ENCODE data around the gene XPO6. TPM values are rescaled to one million over a fixed set of nuclear protein-coding genes. Genes with fewer than 3 reads are reported as not detected.

The XPO6 gene
- total RNA-seq, 1 donor from 2014 or later = 71.6 TPM

DNA sequence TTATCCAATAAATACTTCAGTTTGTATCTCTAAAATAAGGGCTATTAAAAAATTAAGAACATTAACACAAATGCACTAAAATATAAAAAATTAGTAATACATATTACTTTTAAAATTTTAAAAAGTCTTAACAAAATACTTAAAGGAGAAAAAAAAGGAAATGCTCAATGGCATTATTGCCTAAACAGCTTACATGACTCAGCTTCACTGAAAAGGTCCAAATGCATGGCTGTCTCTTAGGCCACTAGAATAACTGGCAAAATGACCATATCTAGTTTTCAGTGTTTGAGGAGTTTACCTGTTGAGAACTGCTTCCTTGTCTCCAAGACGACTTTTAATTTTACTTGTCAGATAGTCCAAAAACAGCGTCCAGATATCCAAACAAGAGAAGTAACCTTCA is 66.0 kb downstream of the XPO6 start:
- Mint-ChIP-seq H3K36me3 (peaks cover 29% of the 10 kb centered on the region), H3K27ac (no peak overlapping the region), H3K4me3 (no peak overlapping the region), H3K4me1 (no peaks in the 10 kb centered on the region), H3K9me3 (no peaks in the 10 kb centered on the region), H3K27me3 (ENCODE audit: insufficient read depth, low read depth) (no peaks in the 10 kb centered on the region)
- Histone ChIP-seq H3F3A (ENCODE audit: low read depth) (no peaks in the 10 kb centered on the region), H3K9ac (no peak overlapping the region), H3K4me3 (no peak overlapping the region), H3K79me2 (ENCODE audit: low read depth) (no peaks in the 10 kb centered on the region), H3K27me3 (no peaks in the 10 kb centered on the region), H4K20me1 (ENCODE audit: low read depth) (no peaks in the 10 kb centered on the region), H3K4me2 (no peak overlapping the region), H3K36me3 (no peaks in the 10 kb centered on the region), H2AFZ (replicated peaks) (no peak overlapping the region), H3K27ac (no peak overlapping the region), H3K4me1 (no peaks in the 10 kb centered on the region), H3K9me3 (ENCODE audit: low read depth) (no peaks in the 10 kb centered on the region)
- TF ChIP-seq, protein P1, sequence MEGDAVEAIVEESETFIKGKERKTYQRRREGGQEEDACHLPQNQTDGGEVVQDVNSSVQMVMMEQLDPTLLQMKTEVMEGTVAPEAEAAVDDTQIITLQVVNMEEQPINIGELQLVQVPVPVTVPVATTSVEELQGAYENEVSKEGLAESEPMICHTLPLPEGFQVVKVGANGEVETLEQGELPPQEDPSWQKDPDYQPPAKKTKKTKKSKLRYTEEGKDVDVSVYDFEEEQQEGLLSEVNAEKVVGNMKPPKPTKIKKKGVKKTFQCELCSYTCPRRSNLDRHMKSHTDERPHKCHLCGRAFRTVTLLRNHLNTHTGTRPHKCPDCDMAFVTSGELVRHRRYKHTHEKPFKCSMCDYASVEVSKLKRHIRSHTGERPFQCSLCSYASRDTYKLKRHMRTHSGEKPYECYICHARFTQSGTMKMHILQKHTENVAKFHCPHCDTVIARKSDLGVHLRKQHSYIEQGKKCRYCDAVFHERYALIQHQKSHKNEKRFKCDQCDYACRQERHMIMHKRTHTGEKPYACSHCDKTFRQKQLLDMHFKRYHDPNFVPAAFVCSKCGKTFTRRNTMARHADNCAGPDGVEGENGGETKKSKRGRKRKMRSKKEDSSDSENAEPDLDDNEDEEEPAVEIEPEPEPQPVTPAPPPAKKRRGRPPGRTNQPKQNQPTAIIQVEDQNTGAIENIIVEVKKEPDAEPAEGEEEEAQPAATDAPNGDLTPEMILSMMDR (IDR thresholded peaks at IDR 0.05) = no peak
- TF ChIP-seq EZH2 (IDR thresholded peaks at IDR 0.05) = no peak
- no peak for TF ChIP-seq EZH2phosphoT487 (IDR thresholded peaks at IDR 0.05)
- DNase-seq (ENCODE audit: low spot score) = no peak

DNA sequence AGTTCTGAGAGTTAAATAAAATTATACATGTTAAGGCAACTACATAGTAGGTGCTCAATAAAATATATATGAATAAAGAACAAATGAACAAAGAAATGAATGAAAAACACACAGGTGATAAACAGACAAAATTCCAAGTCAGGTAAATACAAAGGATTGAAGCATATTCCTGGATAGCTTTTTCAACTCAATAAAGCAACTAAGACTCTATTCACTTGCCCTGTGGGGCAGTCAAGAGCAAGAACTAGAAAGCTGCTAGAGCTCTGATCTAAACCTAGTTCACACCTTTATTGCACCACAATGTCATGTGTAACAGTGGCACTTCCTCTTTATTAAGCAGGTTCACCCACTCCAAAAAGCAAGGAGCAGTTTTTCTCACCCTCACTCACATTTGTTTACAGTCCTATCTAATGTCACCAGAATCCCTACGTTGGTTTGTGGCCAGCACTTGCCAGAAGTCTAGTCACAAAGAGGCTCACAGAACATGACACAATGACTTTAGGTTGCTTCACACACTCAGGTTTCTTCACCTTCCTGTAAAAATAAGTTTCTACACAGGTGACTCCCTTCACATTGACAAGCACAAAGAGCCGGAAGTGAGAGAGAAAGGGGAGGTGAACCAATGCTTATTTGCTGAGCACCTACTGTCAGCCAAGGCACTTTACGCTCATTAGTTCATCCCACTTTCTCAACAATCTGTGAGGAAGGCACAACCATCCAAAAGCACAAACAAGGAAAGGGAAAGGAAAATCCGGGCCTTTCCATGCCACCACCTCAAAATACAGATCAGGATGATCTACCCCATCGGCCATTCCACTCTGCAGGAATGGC is 70.8 kb downstream of the XPO6 start:
- H3K4me3 Mint-ChIP-seq = no peak overlapping the region
- Histone ChIP-seq H3K4me1 (no peaks in the 10 kb centered on the region), H3K79me2 (ENCODE audit: low read depth) (peaks cover 3% of the 10 kb centered on the region), H3K27ac (no peak overlapping the region), H4K20me1 (ENCODE audit: low read depth) (peaks cover 9% of the 10 kb centered on the region), H2AFZ (replicated peaks) (no peak overlapping the region), H3K4me3 (no peak overlapping the region), H3K9ac (no peak overlapping the region), H3F3A (ENCODE audit: low read depth) (no peaks in the 10 kb centered on the region), H3K4me2 (no peak overlapping the region), H3K36me3 (no peaks in the 10 kb centered on the region), H3K27me3 (no peaks in the 10 kb centered on the region), H3K9me3 (ENCODE audit: low read depth) (no peaks in the 10 kb centered on the region)
- H3K4me1 Mint-ChIP-seq = peaks cover 2% of the 10 kb centered on the region
- no peaks in the 10 kb centered on the region for H3K9me3 Mint-ChIP-seq
- TF ChIP-seq, protein P1 (IDR thresholded peaks at IDR 0.05) = no peak
- TF ChIP-seq EZH2phosphoT487 (IDR thresholded peaks at IDR 0.05) (no peak), EZH2 (IDR thresholded peaks at IDR 0.05) (no peak)
- H3K27me3 Mint-ChIP-seq (ENCODE audit: insufficient read depth, low read depth) = no peaks in the 10 kb centered on the region
- H3K36me3 Mint-ChIP-seq = peaks cover 25% of the 10 kb centered on the region
- H3K27ac Mint-ChIP-seq = no peak overlapping the region
- no peak for DNase-seq (ENCODE audit: low spot score)

DNA sequence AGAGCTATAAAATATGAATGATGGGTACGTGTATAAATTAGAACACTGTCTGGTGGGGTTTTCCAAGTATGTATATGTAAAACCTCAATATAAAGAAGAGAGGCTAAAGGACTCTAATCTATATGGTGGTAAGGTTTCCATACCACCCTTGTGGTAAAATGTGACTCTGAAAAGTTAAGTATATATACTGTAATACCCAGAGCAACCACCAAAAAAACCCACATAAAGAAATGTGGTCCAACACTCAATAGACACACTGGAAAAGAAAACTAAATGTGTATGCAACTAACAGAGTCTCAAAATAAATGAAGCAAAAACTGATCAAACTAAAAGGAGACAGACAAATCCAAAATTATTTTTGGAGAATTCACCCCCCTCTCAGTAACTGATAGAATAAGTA is 72.2 kb downstream of the XPO6 start:
- Histone ChIP-seq H3F3A (ENCODE audit: low read depth) (no peaks in the 10 kb centered on the region), H3K4me1 (no peaks in the 10 kb centered on the region), H3K9ac (no peak overlapping the region), H2AFZ (replicated peaks) (no peak overlapping the region), H3K27me3 (no peaks in the 10 kb centered on the region), H3K36me3 (no peaks in the 10 kb centered on the region), H4K20me1 (ENCODE audit: low read depth) (peaks cover 9% of the 10 kb centered on the region), H3K4me3 (no peak overlapping the region), H3K79me2 (ENCODE audit: low read depth) (peaks cover 3% of the 10 kb centered on the region), H3K27ac (no peak overlapping the region), H3K9me3 (ENCODE audit: low read depth) (no peaks in the 10 kb centered on the region), H3K4me2 (no peak overlapping the region)
- Mint-ChIP-seq H3K36me3 (peaks cover 22% of the 10 kb centered on the region), H3K27ac (no peak overlapping the region), H3K27me3 (ENCODE audit: insufficient read depth, low read depth) (no peaks in the 10 kb centered on the region), H3K9me3 (no peaks in the 10 kb centered on the region), H3K4me1 (peaks cover 2% of the 10 kb centered on the region), H3K4me3 (no peak overlapping the region)
- no peak for DNase-seq (ENCODE audit: low spot score)
- TF ChIP-seq EZH2phosphoT487 (IDR thresholded peaks at IDR 0.05) (no peak), EZH2 (IDR thresholded peaks at IDR 0.05) (no peak)
- TF ChIP-seq, protein P1 (IDR thresholded peaks at IDR 0.05) = no peak
